ENCODE results near the gene MANEAL.
"Not testable (repeated sequence)": the region's sequence is repeated elsewhere in the genome, so short reads cannot be mapped to it uniquely, and the experiment has no call there.

The MANEAL gene, protein sequence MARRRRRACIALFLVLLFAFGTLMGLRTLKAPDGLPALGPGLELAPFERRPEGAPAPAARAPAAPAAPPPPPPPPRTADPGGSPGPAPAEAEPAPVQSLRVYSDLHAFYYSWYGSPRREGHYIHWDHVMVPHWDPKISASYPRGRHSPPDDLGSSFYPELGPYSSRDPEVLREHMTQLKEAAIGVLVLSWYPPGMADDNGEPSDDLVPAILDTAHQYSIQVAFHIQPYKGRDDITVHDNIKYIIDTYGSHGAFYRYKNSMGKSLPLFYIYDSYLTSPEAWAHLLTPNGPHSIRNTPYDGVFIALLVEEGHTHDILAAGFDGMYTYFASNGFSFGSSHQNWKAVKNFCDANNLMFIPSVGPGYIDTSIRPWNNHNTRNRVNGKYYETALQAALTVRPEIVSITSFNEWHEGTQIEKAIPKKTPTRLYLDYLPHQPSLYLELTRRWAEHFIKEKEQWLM

DNA sequence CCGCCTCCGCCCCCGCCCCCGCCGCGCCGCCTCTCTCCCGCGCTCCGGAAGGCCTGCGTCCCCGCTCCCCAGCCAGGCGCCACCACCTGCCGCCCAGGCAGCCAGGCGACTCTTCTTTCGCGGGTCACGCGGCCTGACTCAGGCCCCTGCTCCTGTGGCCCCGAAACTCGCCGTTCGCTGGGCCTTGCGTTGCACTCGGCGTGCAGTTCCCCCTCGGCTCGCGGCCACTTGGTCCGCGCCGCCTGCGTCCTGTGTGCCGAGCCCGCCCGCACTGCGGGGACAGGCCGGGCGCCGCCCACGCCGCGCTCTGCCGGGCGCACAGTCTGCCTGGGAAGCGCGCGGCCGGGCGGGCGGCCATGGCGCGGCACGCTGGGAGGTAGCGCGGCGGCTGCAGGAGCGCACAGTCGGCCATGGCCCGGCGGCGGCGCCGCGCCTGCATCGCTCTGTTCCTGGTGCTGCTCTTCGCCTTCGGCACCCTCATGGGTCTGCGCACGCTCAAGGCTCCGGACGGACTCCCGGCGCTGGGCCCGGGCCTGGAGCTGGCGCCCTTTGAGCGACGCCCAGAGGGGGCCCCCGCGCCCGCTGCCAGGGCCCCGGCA lies at the start of gene MANEAL:
MANEAL (plus strand) TSS at position 75 of the 599 bp plus-strand sequence; CDS start at position 411, 336 bp downstream.
- DNase-seq = no peak

DNA sequence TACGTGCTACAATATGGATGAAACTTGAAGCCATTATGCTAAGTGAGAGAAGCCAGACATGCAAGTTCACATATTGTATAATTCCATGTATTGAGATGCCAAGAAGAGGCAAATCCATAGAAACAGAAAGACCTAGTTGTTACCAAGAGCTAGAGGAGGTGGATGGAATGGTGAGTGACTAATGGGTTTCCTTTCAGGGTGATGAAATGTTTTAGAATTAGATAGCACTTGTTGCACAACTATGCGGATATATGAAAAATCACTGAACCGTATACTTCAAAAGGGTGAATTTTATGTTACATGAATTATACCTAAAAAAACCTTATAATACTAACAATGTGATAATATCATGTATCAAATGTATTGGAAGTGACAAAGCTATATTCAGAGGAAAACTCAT lies 46.8 kb upstream of the MANEAL start:
- DNase-seq = no peak

DNA sequence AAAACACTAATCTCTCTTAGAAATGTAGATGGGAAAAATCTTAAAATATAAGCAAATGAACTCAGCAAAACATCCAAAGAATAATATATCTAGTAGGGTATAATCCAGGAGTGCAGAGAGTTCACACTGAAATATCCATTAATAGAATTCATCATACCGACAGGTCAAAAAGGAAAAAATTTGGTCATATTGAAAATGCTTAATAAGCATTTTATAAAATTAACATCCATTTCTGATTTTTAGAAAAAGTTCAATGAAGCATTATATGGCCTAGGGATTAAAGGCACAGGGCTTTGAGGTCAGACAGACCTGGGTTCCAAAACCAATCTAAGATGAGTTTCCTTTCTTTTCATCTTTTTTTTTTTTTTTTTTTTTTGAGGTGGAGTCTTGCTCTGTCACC lies 45.1 kb upstream of the MANEAL start:
- no peak for DNase-seq

DNA sequence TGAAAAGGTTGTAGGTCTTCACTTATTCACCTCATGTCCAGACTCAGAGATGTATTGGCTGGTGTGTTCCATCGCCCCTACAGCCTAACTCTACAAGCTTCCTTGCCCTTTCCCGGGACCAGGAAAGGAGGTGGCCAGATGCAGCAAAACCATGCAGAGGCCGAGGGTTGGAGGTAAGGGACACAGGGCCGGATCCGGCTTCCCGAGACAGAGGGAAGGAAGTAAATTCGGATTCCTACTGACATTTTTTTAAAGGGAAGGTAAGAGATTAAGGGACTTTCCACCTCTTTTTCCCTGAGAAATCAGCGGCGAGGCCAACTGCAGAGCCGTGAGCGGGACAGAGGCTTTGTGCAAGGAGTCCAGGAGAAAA lies 41.4 kb upstream of the MANEAL start:
- no peak for DNase-seq

DNA sequence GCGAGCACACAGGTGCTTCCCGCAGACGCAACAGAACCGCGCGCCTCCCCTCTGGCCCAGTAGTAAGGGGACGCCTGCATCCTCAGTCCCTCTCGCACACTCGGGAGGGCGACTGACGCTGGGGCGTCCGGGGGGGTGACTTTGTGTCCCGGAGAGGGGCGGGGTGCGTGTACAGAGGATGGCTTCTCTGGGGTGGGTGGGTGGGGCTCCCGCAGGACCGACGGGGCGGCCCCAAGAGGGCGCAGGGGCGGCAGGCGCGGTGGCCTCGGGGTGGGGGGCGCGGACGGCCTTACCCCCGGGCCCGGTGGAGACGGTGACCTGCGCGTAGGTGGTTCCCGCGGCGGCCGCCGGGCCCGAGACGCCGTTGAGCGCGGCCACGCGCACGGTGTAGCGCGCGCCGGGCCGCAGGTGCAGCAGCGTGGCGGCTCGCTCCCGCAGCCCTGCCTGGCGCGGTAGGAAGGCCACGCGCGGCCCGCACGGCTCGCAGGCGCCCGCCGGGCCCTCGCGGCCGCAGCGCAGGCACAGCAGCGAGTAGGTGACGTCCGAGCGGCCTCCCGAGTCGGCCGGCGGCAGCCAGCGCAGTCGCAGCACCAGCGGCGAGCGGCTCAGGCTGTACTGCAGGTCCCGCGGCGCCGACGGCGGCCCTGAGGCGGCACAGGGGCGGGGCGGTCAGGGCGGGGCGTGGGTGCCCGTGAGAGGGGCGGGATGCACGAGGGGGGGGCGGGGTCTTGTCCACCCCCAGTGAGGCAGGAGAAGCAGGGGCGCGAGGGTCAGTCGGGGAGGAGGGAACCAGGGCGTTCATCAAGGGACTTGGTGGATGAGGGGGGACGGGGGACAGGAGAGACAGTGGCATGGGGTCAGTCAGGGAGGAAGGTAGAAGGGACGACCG lies 40.8 kb upstream of the MANEAL start:
- no peak for DNase-seq

DNA sequence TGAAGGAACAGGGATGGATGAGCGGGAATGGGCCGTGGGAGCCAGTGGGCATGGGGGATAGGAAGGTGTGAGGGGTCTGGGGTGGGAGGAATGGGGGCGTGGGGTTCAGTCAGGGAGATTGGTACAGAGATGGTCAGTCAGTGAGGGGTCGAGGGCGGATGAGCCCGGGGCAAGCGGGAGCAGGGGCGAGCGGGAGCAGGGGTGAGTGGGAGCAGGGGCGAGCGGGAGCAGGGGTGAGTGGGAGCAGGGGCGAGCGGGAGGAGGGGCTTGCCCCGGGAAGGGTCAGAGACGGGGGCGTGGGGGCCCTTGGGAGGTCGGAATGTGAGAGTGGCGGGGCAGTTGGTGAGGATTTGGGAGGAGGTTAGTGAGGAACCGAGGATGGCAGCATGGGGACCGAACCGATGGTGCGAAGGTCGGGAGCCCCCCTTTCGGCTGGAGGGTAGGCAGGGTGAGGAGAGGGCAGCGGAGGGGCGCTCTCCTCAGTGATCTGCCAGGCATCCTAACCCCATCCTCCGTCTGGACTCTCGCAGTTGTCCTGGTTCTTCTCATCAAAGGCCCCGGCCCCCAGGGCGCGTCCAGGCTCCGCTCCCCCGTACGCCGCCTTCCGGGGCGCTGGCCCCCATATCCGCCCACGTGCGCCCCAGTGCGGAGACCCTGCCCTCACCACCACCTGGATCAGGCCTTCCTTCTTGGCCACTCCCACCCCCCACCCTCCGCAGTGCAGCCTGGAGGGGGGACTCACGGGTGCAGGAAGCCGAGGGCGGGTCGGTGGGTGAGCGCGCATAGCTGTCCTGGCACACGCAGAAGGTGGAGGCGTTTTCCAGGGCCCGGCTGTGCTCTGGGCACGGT lies 40.0 kb upstream of the MANEAL start:
- DNase-seq = no peak

DNA sequence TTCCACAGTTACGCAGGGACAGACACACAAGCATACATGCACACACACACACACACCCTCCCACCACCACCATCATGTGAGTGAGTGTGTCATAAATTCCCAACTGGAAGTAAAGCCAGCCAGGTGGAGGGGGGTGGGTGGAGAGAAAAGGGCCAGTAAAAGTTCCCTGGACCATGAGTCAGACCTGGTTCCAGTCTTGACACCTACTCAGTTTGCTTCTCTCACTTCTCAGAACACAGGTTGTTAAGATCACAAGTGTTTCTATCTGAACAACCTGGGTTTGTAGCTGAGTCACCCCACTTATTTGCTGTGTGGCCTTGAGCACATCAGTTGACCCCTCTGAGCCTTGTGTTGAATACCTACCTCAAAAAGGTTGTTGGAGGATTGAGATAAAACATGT lies 38.4 kb upstream of the MANEAL start:
- DNase-seq = no peak

DNA sequence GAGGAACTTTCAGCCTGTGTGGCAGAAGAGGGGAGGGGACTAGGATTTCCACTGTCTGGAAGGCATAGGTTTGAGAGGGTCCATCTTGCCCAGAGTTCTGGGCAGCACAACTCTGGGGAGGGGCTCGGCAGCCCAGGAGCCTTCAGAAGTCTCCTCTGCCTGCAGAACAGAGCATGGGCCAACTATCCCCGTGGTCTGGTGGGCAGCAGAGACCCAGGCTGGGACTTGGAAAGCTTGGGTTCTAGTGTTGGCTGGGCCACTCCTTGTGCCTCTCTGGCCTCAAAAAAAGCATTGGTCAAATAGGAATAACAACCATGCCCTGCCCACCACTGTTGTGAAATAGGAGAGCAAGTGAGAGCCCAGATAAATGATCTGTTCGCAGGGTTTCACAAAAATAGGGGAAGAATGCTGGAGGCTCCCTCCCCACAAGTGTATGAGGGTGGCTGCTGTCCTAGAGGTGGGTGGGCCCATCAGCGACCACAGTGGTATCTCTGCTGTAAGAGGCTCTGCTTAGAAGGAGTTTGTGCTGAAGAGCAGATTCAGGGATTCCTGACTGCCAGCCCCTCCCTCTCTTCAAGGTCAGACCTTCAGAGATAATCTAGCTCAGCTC lies 37.6 kb upstream of the MANEAL start:
- DNase-seq = no peak

DNA sequence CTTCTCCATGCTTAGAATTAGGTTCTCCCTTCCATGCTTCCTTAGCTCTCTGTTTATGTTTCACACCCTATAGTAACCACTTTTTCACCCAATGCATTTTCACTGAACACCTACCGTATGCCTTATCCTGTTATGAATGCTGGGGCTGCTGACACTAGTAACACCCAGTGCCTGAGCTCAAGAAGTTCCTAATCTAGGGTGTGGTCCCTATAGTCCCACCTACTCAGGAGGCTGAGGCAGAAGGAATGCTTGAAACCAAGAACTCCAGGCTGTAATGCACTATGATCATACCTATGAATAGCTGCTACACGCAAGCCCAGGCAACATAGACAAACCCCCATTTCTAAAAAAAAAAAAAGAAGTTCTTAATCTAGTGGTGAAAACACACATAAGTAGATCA lies 34.2 kb upstream of the MANEAL start:
- no peak for DNase-seq

DNA sequence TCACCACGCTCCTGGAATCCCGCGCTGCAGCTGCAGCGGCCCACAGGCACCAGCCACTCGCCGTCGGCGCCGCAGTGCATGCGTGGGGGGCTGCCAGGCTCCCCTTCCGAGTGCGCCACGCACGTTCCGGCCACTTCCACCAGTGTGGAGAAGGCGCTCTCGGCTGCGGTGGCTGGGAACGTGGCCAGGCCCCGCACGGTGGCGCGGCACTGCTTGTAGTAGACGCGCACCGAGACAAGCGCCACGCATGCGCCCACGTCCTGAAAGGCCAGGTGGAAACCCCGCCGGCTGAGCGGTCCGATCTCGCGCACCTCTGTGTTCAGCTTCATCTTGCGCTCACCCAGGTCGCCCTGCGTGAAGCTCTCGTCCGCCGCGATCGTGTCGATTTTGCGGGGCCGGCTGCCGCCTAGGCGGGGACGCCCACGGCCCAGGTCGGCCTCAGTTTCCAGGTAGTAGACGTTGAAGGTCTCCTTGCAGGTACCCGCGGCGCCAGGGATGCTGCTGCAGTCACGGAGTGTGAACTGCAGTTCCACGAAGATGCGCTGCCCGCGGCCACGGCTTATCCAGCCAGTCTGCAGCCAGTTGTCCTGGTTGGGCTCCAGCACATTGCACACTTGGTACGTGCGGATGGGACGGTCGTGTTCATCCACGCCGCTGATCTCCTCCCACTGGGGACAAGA lies 32.1 kb upstream of the MANEAL start:
- DNase-seq = no peak

DNA sequence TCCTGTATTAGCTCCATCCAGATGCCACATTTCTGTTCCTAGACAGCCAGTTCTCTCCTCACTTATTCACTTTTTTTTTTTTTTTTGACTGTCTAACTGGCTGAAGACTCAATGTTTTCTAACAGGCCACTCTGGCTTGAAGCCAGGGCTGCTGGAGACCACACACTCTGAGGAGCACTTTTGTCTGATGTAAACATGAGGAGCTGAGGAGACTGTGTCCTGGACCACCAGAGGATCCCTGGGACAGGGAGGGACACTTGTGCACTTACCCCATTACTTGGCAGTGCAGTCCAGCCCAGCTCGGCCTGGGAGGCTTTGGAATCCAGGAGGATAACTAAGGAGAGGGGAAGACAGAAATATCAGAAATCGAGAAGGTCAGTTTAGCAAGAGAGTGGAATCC lies 31.1 kb upstream of the MANEAL start:
- no peak for DNase-seq

DNA sequence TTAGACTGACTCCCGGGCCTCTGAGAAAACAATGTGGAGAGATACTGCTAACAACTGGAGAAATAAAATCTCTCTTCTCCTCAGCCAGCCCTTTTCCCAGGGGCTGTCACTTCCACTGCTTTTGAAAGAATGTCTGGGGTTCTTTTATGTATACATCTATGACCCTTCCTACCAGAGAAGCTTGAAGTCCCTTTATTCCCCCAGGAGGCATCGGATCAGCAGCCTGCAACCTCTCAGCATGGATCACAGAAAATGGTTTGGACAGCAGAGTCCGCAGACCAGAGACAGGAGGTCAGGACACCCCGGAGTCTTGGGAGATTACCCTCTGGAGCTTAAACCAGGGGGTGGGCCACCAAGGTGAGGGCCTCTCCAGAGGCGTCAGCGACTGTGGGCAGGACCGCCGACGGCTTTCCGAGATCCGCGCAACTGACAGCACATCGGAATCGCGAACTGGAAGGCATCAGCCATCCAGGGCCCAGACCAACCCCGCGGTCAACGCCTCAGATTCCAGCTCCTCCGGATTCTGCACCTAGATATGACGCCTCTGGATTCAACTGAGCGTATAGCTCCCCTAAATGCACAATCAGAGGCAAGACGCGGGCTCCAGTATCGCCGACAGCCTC lies 29.7 kb upstream of the MANEAL start:
- no peak for DNase-seq

DNA sequence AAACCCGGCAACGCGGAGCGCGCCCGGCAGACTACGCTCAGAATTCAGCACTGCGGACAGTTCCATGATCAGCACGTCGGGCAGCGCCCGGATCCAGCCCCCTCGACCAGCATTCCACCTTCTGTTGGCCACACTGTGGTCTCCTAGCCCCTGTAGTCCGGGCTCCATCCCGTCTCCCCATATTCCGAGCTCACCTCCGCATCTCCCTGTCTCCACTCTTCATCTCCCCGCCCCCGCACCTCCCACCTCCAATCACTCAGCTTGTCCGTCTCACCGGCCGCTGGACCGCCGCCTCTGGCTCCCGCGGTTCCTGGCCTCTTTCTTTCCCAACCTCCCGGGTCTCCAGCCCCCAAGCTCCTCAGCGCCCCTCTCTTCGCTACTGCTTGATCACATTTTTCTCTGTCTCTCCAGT lies 29.2 kb upstream of the MANEAL start:
- DNase-seq = no peak

DNA sequence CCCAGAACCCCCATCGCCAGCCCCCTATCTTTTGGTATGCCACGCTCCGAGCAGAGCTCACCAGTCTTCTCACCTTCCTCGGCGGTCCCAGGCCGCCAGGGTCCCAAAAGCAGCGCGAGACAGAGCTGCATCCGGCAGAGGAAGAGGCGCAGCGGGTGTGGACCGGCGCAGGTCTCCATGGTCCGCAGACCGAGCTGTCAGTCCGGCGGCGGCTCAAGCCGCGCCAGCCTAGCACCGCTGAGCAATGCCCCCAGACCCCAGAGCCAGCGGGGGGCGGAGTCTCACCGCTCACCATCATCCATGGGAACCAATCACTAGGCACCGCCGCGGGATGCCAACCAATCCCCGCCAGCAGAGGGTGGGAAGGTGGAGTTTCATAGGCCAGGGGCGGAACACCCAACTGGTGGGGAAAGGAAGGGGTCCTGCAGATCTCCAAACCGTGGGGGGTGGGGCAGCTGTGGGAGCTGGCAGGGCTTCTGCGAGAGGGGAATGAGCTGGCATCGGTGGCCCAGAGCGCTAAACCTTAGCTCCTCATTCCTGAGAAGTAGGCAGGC lies 28.7 kb upstream of the MANEAL start, which contains the start of gene EPHA10:
EPHA10 (minus strand) TSS at position 233 of the 554 bp plus-strand sequence; CDS start at position 179, 54 bp downstream.
- no peak for DNase-seq

DNA sequence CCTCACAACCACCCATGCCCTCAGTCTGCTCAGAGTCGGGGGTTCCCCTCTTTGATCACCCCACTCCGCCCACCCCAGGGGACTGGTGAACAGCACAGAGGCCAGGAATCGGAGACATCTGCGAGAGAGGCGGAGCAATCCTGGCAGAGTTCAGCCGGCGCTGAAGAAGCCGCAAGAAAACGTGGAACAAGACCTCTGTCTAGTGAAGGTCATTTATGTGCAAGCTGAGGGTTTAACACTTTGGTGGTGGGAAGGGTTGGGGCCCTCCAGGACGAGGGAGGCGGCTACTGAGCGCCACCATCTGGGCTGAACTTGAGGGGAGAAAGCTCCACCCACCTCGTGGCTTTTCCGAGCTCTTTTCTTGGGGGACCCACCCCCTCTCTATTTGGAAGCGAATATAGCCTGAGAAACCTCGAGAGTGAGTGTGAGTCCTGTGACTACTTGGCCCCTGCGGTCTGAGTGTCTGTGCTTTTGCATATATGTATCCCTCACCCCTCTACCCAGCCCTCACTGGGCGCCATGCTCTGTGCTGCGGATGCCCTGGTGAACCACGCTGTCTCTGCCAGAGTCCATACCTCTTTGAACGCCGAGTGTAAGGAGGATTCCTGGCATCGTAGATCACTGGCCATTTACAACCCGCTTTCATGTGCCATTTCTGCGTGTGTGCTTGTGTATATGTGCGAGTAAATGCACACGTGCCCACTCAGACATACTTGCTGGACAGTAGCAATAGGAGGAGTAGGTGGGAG lies 27.6 kb upstream of the MANEAL start:
- DNase-seq = no peak

DNA sequence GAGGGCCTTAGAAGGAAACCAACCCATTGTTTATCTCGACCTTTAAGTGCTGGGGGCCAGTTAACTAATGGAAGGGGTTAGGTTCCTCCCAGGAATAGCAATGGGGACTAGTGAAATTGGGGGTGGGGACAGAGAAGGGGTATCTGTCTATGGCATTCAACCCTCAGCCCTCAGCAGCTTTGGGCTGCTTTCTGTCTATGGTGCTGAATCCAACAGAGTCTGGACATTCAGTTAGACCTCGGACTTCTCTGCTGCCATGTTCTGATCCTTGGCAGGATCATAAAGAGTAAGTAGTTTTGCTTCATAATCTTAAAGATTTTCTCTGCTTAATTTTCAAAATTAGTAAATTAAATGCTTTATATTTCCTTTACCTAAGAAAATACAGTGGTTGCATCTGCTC lies 26.2 kb upstream of the MANEAL start:
- DNase-seq = no peak

DNA sequence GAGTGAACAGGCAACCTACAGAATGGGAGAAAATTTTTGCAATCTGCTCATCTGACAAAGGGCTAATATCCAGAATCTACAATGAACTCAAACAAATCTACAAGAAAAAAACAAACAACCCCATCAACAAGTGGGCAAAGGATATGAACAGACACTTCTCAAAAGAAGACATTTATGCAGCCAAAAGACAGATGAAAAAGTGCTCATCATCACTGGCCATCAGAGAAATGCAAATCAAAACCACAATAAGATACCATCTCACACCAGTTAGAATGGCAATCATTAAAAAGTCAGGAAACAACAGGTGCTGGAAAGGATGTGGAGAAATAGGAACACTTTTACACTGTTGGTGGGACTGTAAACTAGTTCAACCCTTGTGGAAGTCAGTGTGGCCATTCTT lies 22.2 kb upstream of the MANEAL start:
- not testable (repeated sequence) for DNase-seq

DNA sequence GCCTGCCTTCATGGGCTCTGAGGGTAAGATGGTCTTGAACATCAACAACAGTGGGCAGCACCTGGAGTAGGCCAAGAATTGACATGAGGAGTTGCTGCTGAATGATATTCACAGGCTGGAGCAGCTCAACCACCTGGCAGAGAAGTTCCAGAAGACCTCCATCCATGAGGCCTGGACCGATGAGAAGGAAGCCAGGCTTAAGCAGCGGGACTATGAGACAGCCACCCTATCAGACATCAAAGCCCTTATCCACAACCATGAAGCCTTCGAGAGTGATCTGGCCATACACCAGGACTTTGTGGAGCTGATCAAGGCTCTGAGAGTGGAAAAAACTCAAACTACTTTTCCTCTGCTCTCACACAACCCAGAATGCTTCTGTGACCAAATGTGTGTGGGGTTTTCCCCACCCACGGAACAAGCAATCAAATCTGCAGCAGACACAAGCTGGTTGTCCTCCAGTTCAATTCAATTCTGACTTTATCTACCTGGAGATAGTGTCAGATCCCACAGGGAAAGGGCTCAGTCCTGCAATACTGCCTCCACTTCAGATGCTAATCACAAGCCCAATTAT lies 16.6 kb upstream of the MANEAL start:
- DNase-seq = no peak

DNA sequence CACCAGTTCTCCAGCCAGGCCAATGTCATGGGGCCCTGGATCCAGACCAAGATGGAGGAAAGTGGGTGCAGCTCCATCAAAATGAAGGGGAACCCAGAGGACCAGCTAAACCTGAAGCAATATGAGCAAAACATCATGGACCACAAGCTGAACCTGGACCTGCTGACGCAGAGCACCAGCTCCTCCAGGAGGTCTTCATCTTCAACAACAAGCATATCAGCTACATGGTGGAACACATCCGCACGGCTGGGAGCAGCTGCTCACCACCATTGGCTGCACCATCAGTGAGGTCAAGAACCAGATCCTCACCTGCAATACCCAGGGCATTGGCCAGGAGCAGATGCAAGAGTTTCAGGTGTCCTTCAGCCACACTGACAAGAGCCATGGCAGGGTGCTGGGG lies 15.0 kb upstream of the MANEAL start:
- DNase-seq = no peak
